GDM1 (cell line): Measurements from ENCODE around the gene OPN4.

Source experiments
- DNase-seq: peaks from one replicate; lab custom pipeline; 2025; lab: John Stamatoyannopoulos, UW

OPN4 gene

GRCh38 chr10:86699991-86700840, 45.9 kb downstream of the OPN4 start:
- DNase-seq = no peak

GRCh38 chr10:86700851-86701617, 46.7 kb downstream of the OPN4 start:
- DNase-seq = no peak

GRCh38 chr10:86703176-86703575, 48.8 kb downstream of the OPN4 start:
- no peak for DNase-seq

GRCh38 chr10:86705139-86705538, 50.8 kb downstream of the OPN4 start:
- no peak for DNase-seq

GRCh38 chr10:86705905-86706304, 51.6 kb downstream of the OPN4 start:
- no peak for DNase-seq

GRCh38 chr10:86706401-86706841, 52.1 kb downstream of the OPN4 start:
- DNase-seq = no peak

GRCh38 chr10:86706977-86707376, 52.6 kb downstream of the OPN4 start:
- DNase-seq = no peak

GRCh38 chr10:86707505-86707904, 53.2 kb downstream of the OPN4 start:
- DNase-seq = no peak

- no peak for DNase-seq
These were observed 53.9 kb downstream of the OPN4 start for GRCh38 chr10:86708068-86708782.

GRCh38 chr10:86708783-86709380, 54.5 kb downstream of the OPN4 start:
- DNase-seq = no peak

GRCh38 chr10:86709396-86710185, 55.2 kb downstream of the OPN4 start:
- DNase-seq = no peak

GRCh38 chr10:86710987-86711512, 56.7 kb downstream of the OPN4 start:
- peak; percentile 84 for DNase-seq

GRCh38 chr10:86711513-86712316, 57.4 kb downstream of the OPN4 start:
- peak; percentile 41 for DNase-seq

- DNase-seq = no peak
These were observed 58.0 kb downstream of the OPN4 start for GRCh38 chr10:86712317-86712707.

- peak; percentile 43 for DNase-seq
These were observed 60.9 kb downstream of the OPN4 start for GRCh38 chr10:86715156-86715795.

GRCh38 chr10:86715836-86716235, 61.5 kb downstream of the OPN4 start:
- DNase-seq = no peak
